ENCODE data around the gene STK39.

STK39 gene

DNA sequence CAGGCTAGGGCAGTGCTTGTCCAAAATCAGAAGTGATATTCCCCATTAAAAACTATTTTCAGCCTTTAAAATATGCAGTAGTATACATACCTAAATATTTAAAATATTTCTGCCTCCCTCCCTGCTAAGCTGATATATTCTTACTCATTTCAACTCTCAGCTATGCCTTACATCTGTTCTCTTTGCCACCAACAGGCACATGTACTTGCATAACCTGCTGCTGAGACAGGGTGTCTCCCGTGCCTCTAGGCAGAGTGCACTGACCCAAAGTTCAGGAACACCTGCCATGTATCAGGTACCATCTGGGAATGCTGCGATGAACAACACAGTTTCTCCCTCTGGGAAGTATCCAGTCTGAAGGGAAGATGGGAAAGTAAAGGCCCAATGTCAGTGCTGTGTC lies 91.7 kb downstream of the STK39 start:
- DNase-seq = no peak

GRCh38 chr2:168155046-168155445 lies 92.3 kb downstream of the STK39 start:
- no peak for DNase-seq

- no peak for DNase-seq
Observed at GRCh38 chr2:168152902-168153530, 94.4 kb downstream of the STK39 start.

DNA sequence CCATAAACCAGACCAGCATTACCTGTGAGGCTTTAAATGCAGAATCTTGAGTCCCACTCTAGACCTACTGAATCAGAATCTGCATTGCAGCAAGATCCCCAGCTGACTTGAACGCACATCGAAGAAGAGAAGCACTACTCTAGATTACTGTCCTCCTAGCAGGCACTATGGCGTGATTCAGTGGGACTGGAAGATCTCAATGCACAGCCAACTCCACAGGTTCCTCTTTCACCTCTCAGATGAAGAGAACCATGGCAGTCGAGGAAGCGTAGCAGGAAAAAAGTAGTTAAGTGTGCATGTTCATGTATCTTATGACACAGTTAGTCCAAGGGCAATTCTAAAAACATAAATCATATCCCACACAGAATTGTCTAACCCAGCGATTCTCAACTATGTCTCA lies 97.4 kb downstream of the STK39 start:
- DNase-seq = no peak

GRCh38 chr2:168149150-168149974 lies 98.0 kb downstream of the STK39 start:
- no peak for DNase-seq

DNA sequence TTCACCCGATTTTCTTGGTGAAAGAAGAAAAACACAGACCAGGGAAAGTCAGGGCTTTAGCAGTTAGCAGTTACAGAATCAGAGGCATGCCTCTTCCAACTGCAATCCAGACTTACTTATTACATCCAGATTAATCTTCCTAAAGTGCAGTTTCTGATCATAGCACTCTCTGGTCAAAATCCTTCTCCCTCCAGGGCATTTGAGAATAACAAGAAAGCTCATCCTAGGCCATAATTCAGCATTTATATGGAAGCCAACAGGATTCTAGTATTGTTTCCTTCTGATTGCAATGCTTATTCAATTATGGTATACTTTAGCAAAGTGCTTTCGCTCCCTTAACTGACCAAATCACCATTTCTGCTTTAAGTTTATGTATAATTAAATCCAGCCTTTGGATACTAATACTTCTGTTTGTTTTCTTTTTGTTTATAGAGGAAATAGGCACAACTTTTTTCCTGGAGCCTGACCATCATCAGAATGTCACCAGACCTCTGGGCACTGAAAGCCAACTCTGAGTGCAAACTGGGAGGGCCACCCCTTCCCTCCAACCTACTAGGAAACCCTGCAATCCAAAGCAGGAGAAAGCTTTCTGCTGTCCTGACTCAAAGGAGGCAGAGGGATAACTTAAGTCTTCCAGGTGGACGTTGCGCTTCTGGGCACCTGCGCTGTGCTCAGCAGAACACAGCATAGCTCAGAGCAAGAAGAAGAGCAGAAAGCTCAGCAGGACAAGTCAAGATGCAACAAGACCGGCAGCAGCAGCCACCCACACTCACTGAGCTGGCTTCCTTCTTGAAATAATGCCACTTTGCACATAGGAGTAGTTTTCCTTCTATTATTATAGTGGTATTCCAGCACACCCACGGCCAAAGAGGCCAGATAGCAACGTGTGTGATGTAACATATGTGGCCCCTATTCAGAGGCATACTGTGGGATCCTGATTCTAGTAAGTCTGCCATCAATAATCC lies 99.3 kb downstream of the STK39 start:
- no peak for DNase-seq

- DNase-seq = no peak
Observed at GRCh38 chr2:168146892-168147810, 100.2 kb downstream of the STK39 start.

GRCh38 chr2:168145426-168146310 lies 101.7 kb downstream of the STK39 start:
- DNase-seq = no peak

DNA sequence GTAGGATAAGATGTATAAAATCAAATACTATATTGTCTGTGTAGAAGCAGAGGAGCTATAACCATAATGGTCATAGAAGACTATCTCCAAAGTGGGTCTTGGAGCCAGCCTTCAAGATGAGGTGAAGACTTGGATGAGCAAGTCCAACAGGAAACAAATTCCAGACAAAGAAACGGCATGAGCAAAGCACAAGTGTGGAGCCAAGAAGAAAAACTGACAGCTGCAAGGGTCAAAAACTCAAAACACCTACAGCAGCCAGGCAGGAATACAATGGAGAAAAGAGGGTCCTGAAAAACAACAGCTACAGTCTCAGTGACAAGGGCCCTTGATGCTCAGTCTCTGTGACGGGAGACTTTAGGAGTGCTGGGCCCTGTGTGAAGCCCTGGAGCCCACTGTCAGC lies 102.4 kb downstream of the STK39 start:
- no peak for DNase-seq

DNA sequence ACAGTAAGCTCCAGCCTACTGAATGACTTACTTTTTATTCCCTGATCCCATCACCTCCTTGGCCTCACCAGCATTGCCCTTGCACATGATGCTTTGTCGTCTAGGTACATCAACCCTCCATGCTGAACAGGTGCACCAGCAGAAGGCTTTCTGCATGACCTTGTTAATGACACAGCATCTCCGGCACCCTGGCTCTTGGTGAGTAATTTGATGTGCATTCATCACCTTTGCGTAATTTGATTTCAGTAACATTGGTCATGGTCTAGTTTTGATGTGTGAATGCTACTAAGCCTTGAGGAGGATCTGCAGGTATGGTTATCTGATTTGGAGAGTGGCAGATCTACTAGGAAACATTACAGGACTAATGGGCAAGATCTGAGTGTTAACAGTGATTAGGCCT lies 103.6 kb downstream of the STK39 start:
- no peak for DNase-seq

- DNase-seq = no peak
Observed at GRCh38 chr2:168140892-168141291, 106.5 kb downstream of the STK39 start.

DNA sequence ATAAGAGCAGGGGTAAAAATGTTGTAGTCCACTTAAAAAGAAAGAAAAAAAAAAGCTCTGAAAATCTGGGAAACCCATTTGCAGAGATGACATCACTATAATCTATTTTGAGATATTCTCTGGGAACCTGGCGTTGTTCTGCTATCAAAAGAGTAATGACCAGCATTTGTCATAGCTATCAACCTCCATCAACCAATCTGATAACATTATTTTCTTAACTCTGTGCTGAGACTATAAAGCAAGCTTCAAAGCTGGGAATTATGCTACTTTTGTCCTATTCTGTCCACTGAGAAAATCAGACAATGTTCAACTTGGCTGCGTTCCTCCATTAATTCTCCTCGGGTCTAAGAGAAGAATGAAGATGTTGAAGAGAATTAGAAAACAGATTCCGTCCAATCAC lies 107.5 kb downstream of the STK39 start:
- no peak for DNase-seq

DNA sequence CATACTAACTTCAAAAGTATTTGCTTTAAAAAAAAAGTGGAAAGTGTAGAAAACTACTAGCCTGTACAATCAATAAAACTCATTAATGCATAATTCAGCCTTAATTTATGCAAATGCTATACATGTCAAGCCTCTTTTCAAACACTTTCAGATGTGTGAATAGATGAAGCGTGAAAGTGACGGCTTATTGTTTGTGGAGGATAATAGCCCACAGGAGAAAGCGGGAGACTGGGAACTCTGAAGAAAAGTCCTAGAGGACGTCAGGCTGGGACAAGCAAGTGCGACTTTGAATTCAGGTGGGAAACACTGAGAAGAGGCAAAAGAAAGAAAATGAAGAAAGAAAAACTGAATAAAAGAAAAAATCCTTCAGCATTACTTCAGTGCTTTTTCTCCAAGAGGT lies 108.5 kb downstream of the STK39 start:
- no peak for DNase-seq

- DNase-seq = no peak
Observed at GRCh38 chr2:168138374-168138773, 109.0 kb downstream of the STK39 start.

DNA sequence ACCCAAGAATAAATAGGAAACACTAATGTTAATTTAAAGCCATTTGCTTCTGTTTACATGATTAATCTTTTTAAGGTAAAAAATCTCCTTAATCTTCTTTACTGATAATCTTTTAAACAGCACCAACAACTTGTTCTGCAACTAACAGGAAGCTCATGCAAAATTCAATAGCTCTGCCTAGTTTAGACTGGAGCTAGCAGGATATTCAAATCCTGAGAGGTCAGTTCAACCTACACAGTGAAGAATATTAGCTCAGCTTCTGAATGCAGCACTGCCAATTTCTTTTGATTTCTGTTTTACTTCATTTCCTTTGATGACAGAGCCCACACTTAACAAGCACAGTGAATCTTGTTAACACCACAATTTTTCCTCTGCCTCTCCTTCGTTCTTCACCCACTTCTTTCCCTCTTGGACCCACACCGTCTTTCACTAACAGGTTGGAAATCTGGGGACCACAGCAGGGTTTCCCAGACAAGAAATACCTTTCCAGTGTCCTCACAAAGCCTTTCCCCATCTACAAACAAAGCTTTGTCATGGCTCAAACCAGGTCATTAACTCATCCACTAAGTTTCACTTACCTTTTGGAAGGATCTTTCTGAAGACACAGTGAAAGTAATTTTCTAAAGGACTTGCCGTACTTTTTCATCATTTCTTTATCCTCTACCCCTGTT lies 109.8 kb downstream of the STK39 start:
- no peak for DNase-seq

- DNase-seq = peak; percentile 67
Observed at GRCh38 chr2:168136392-168136977, 110.9 kb downstream of the STK39 start.

- DNase-seq = no peak
Observed at GRCh38 chr2:168135630-168136029, 111.8 kb downstream of the STK39 start.

GRCh38 chr2:168135121-168135520 lies 112.3 kb downstream of the STK39 start:
- no peak for DNase-seq

GRCh38 chr2:168134485-168134884 lies 112.9 kb downstream of the STK39 start:
- DNase-seq = no peak

DNA sequence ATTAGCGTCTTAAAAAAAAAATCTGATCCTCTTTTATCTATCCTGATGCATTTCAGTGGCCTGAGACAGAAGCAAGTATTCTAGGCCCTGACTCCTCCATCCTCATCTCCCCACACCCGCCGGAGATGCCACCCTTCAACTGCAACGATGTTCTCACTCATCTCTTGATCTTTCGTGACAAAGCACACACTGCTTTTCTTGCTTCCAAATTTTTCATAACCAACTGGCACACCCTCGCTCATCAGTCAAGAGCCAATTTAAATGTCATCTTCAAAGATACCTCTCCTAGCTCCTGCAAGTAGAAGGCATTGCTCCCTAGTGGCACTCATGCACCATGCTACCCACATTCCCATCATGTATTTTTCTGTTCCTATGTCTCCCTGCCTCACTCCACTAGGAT lies 115.0 kb downstream of the STK39 start:
- DNase-seq = no peak

Measured in NCI-H2227 treated with DMSO at 0.1 percent for 48 hours (cell line).